MV-4-11 (cell line): ENCODE results near the gene ZNF692.

Experiments used
- DNase-seq: peaks from one replicate; lab custom pipeline; 2025; lab: John Stamatoyannopoulos, UW

Gene ZNF692

DNA sequence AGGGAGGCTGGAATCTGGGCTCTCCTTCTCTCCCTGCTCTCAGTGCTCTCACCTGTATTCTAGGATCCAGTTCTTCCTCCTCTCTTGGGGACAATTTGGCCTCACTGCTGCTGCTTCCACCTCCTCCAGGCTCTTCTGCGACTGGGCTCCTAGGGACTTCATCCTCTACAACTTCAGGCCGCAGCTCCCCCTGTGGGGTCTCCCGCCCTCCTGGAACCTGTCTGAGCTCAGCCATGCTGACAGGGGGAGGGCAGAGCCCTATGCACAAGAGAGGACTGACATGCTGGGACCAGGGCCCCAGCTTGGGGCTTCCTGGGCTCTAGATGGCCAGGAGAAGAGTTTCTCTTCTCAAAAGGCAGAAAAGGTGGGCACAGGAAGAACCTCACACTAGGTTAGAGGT, 34.2 kb downstream of the ZNF692 start:
- DNase-seq: no peak

DNA sequence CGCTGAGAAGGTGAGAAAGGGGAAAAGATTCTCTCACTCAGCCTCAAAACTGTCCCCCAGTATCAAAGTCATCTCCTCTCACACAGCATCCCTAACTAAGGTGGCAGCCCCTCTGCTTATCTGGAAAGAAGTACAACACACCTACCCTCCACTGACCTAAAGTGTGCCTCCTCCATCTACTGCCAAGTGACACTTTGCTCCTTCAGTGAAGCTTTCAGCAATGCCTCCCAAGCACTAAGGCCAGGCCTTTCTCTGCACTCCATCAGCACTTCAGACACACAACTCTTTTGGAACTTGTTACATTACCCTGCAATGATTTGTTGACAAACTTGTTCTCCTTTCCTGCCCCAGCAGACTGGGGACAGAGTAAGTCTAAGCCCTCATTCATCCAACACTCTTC, 34.6 kb downstream of the ZNF692 start:
- DNase-seq: no peak

DNA sequence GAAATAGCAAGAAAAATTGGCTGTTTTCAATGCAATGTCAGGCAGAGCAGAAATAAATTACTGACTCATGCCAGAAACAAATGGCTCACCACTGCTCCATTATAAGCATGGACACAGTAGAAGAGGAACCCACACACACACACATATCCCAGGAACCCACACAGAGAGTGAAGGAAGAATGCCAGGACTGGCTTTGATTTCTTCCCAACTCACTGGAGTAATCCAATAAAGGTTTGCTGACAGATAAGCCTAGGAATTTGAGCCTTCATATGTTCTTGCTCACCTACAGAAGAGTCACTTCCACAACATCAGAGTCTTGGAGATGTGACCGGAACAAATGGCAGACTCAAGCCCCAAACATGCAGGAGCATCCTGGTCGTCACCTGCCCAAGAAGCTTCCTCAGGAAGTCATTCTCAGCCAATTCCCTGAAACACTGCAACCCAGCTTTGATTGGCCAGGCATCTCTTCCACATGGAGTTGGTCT, 35.3 kb downstream of the ZNF692 start:
- DNase-seq: peak; percentile 23

DNA sequence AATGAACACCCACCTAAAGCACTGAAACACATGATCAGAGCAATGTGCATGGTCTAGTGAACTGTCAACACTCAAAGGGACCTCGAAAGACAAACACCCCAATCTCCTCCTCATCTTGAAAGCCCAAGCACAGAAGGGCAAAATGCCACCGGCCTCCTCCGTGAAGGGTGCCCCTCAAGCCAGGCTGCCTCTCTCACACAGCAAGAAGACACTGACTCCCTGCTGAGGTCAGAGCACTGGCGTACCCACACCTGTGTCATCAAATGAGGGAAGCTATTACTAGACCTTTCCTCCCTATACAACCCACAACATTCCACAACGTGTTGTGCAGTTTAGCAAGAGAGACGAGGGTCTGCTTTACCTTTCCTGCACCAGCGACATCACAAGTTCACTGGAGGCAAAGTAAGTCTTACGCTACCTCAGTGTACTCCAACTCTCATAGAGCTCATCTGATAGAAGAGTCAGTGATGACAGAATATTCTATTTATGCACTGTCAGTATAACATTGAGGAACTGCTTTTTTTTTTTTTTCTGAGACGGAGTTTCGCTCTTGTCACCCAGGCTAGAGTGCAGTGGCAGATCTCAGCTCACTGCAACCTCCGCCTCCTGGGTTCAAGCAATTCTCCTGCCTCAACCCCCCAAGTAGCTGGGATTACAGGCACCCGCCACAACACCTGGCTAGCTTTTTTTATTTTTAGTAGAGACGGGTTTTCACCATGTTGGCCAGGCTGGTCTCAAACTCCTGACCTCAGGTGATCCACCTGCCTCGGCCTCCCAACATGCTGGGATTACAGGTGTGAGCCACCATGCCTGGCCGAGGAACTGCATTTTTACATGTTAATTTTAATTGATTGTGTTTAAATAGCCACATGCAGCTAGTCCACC, 36.5 kb downstream of the ZNF692 start:
- DNase-seq: peak; percentile 90

DNA sequence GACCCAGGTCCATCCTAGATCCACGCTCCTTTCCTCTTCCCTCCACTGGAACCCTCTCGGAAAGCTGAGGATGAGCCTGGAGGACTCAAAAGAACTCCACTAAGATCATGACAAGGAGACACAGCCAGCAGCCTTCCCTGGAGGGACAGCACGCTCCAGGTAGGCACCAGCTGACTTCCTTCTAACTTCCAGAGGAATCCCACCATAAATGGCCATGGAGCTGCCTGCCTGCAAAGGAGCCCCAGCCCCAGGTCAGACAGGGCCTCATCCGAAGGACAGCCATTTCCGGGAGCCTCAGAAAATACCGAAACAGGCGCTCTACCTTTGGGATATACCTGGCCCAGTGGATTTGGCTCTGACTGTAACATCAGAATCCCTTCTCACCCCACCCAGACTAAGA, 37.2 kb downstream of the ZNF692 start:
- no peak for DNase-seq

DNA sequence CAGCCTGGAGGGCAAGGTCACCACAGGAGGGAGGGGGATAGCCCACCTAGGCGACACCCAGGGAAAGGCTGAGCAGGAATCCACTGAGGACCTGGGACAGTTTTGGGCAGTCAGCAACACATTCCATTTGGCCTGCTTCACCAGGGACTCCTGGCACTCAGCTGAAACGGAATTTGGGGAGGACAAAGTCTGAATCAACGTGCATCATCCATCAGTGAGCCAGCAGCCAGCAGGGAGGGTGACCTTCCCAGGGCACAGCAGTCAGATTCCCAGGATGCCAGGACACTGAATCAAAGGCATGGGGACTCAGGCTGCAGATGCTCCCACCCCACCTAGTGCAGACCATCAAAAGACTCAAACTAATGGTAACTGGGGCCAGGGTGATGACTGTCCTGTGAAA, 37.8 kb downstream of the ZNF692 start:
- no peak for DNase-seq

DNA sequence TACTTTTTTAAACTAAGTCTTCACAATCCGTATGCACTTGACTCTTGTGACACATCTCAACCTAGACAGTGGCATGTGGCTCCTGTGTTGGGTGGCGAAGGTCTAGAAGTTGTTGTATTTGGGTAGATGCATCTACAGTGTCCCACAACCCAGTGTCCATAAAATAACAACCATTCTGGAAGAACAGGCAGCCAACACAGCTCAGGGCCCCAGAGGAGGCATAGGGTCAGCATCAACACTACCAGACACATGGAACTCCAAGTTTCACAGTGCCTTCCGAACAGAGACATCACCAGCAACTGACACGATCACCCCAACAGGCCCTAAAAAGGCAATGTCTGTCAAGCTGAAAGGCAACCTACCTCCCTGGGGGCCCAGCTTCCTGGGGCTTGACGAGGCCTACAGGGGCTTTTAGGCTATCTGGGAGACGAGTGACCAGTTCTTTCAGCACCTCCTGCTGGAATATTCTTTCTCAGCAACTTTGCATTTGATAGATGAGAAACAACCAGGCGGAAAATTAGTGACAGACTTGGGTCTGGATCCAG, 38.8 kb downstream of the ZNF692 start:
- DNase-seq: no peak

DNA sequence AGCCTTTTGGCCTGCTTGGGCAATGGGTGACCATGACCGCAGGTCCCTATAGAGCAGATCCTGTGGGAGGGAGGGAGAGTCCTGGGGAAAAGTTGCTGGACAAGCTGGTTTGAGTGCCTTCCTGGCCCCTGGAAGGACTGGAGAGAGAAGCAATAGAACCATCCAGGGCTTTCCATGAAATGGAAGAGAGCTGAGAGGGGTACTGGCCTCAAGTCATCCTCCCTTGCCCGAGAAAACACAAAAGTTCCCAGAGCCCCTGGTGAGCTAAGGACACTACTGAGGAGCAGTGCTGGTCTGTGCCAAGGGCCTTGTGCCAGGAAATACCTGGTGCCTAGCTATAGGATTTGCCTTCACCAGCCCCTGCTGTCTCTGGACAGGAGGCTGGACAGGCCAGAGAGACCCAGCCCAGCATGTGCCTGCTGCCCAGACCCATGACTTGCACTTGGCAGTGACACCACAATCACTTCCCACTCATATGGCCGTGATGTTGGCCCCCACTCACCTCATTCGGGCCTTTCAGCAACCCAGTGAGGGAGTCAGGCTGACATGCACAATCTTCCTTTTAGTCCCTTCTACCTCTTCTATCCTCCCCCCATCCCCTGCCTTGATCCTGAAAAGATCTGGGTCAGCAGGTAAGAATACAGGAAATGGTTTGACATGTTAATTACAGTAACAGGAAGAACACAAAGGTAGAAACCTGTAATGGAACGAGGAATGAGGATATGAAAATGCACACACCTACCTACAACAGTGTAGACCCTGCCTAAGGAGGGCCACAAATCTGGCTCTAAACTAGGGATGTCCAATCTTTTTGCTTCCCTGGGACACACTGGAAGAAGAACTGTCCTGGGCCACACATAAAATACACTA, 40.1 kb downstream of the ZNF692 start:
- DNase-seq: no peak

DNA sequence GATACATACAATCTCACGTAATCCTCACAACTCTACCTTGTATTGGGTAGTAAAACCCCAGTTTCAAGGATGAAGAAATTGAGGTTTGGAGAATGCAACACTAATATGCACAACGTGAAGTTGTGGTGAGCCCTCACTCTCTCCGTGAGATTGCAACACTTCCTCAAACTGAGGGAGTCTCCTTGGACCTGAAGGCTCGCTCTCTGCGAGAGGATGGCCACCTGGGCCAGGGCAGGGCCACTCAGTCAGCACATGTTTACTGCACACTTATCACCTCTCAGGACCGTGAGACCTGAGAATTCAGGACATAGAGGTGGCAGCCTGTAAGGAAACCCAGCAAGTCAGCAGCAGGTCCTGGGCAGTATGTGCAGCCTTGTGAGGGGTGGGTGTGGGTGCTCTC, 41.8 kb downstream of the ZNF692 start:
- peak; percentile 91 for DNase-seq

DNA sequence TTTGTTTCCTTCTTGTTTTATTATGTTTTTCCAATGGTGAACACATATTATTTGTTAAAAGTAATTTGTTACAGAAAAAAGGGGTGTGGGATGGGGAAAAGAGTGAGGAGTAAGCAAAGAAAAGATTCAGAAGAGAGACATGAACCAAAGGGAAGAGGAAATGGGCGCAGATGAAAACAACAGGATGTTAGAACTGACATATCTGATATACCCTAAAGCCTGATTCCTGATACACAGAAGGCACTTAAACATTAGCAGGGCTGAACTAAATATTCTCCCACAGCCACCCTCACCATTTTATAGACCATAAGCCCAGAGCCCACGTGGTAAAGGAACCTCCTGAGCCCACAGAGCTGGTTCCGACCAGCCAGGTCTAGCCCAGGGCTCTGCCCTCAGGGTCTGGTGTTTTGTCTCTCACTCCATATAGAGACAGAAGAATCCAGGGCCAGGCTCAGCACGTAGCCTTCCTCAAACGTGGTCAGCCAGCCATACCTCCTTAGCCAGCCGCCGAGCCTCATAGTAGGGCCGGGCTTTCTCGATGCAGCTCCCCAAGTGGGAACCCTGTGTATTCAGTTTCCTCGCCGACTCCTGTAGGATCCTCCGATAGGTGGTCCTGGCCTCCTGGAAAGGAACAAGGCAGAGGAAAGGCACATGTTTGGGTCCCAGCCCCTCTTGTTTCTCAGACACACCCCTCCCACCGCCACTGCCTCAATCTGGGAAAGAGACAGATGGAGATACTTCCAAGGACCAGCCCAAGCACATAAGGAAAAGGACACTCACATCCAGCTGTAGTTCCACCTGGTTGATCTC, 42.6 kb downstream of the ZNF692 start:
- no peak for DNase-seq

DNA sequence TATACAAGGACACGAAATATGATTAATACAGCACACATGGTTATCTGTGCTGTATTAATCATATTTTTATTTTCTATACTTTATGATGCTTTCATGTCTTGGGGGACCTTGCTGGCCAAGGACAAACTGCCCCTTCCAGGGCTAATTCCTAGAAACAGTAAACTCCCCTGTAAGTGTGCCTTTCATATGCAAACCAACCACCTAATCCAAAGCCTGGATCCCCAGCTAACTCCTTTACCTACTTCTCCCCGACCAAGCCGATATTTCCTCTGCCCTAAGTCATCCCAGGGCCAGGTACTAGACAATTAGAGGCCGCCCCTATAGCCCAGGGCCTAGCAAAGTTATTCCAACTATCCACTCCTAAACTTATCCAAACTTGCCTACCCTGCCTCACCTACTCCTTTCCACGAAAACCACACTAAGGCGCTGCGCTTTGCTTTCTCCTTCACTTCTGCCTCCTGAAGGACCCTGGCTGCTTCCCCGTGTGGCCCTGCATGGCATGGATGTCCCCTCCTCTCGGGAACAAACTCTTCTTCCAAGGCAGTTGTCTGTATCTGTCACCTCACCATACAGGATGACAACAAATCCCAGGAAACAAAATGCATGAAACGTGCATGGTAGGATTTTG, 43.4 kb downstream of the ZNF692 start:
- no peak for DNase-seq

DNA sequence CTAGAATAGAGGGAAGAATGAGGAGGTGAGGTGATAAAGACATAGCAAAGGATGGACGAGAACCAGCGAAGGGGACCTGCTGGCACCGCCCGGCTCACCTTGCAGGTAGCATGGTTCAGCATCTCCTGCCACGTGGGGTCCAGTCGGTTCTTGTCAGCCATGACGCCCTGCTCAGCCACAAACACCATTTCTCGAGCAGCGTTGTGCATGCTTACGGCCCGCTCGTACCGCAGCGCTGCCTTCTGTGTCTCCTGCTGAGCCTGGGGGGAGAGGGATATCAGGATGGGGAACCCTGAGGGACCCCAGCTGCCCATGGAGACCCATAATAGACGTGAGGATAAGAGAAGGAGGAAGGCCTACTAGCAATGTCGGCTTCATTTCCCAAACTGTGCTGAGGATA, 44.5 kb downstream of the ZNF692 start:
- no peak for DNase-seq

DNA sequence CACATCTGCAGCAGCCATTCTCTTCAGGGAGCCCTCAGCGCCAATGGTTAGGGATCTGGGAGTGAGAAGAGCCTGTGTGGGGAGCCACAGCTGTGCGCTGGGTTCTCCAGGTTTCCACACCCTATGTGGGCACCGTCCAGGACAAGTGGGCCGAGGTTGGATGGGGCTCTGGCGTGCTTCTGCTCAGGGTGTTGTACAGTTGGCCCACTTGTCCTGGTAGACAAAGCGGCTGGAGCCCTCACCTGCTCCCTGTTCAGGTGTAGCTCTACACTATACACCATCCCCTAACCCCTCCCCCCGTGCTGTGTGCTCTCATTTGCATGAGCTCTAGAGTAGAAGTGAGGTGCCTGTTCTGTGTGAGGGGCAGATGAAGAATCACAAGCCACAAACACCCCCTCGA, 45.3 kb downstream of the ZNF692 start:
- no peak for DNase-seq

DNA sequence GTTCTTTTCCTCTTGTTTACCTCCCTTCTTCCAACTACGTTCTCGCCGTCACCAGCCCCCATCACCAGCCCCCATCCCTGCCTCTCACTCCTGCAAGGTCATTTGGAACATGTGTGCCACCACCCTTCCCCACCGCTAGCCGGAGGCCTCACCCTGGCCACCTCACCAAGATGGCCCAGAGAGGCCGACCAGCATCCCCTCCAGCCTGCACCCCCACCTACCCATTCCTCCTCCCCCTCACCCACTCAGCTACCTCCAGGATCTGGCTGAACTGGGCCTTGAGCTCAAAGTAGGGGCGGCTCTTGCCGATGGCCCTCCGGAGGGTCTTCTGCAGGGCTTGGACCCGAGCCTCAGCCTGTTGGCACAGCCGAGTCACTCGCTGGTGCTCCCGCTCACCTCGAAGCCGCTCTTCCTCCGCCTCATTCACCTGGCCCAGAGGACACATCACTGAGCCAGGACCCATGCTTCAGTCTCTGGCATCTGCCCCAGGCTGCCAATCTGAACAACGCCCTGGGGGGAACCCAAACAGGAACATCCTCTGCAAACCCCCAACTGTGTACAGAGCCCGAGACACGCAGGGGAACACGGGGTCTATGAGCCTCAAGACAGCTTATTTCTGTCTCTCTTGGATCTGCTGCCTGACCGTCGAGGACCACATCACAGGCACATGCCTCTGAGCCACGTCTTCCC, 46.0 kb downstream of the ZNF692 start:
- no peak for DNase-seq

DNA sequence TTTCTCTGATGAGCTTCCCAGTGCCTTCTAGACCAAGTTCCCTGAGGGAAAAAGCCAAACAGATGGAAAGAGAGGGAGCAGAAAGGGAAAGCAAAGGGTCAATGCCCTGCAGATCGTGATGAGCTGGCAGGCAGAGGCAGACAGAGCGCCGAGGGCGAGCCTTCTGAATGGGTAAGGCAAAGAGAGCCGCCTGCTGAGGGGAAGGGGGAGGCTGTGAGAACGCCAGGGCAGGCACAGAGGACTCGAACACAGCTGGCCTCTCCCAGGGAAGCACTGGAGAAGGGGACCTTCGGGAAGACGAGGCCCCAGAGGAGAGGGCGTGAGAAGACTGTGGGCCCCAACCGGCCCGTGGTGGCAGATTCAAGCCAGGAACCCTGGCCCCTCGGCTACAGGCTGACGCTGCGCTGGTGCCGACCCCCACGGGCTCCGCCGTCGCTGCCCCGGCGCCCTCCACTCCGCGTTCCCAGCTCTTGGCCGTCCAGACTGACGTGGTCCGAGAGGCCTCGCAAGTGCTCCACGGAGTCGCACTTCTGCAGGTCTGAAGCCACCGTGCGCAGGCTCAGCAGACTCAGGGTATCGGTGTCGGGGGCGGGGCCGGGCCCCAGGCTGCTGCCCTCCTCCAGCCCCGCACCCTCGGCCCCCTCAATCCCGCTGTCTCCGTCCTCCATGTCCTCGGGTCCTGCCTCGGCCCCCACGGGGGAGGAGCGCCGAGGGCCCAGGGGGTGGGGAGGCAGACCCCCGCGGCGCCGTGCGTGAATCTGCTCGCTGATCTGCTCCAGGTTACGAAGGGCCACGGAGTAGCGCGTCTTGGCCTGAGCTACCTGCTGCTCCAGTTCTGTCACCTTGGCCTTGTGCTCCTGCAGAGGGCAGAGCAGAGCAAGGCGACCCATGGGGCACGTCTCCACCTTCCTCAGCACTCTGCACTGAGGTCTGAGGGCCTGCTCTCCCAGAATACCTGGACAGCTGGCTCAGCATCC, 47.1 kb downstream of the ZNF692 start:
- DNase-seq: no peak

DNA sequence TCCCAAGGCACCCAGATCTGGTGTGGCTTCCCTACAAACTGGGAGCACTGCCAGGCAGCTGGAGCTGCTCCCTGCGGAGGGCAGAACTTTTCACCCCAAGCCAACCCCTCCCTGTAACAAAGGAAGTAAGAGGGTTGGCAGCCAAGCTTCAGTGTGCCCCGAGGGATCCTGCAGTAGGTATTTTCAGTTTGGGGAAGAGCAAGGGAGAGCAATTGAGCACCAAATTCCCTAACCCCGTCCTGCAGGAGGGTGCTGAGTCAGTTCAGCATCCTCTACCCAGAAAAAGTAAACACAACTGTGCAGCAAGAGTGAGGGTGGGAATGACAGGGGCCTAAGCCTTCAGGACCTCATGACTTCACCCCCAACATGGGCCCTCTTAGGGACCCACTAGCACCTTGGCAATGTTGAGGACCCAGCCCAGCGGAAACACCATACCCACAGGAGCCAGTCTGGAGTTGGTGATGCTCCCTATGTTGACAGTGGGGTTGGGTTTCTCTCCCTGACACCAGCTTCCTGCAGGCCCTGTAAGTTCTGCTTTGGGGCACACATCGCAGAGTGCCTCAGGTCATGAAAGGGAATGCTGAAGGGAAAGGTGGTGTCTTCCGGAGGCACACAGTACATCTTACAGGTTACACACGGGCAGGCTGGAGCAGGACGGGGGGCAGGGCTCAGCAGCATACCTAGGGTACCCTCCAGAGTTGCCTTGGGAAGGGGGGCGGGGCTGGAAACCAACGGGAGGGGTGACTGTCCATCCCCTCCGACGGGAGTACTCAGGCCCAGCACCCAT, 48.0 kb downstream of the ZNF692 start:
- DNase-seq: no peak

DNA sequence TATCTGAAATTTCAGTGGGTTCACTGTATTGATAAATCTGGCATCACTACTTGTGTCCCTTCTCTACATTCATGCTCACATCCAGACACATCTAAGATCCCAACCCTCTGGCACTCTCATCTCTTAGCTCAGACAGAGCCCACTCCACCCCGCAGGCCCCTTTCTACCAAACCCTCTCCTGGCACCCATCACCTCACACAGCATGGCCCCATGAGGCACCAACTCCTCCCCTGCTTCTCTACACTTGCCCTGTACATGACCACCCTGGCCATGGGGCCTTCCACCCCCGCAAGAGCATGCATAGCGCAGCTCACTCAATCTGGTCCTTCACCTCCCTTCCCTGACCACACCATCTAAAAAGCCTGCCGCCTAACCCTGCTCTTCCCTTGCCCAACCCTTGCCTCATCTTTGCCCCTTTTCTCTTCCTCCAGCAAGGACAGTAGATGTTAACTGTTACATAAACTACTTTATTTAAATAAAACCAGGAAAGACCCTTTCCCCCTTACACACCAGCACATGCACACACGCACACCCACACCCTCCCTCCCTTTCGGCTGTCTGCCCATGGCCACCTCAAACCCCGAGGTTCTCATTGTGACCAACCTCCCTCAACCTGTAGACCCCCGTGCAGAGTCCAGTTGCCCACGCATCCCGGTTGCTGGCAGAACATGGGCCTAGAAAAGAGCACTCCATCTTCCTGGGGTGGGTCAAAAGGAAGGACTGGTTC, 48.7 kb downstream of the ZNF692 start:
- peak; percentile 8 for DNase-seq

DNA sequence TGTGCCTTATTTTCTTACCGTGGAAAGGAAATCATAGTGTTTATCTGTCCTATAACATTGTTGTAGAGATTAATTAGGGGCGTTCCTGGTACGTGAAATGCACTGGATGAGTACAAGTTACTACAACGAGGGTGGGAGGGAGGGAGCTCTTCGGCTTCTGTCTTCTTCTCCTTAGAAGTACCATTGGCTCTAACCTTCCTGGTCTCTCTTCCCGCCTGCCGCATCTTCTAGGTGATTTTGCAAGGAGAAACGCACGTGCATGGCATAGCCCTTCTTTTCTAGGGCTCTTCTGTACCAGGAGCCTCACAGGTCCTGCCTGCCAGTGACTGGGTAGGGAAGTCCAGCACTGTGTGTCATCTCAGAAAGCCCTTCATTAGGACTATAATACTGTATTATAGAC, 50.0 kb downstream of the ZNF692 start:
- no peak for DNase-seq
